Loucy (cell line): ENCODE results near the gene NETO2.

Experiments used
- H2AFZ ChIP-seq: fragments of 200-600 bp; sonication (generic); 2 replicates; pipeline ENCODE4 v1.6.0; 2016; ENCODE audit warnings: antibody characterized with exemption, mild to moderate bottlenecking, low read length, moderate library complexity
- H3F3A ChIP-seq: fragments of 200-600 bp; 2 replicates; pipeline ENCODE4 v1.6.0; 2016; ENCODE audit warnings: antibody characterized with exemption, low read depth, mild to moderate bottlenecking
- H3K27me3 ChIP-seq: fragments of 200-600 bp; sonication (generic); 2 replicates; pipeline ENCODE4 v1.6.1; 2014; ENCODE audit warnings: low read length, mild to moderate bottlenecking; ENCODE audit not compliant: insufficient read depth, poor library complexity, severe bottlenecking
- H3K36me3 ChIP-seq: fragments of 200-600 bp; sonication (generic); 2 replicates; pipeline ENCODE4 v1.6.1; 2016; ENCODE audit warnings: low read length; ENCODE audit not compliant: insufficient read depth
- H3K4me1 ChIP-seq: fragments of 200-600 bp; sonication (generic); 2 replicates; pipeline ENCODE4 v1.5.1; 2014; ENCODE audit warnings: low read length, mild to moderate bottlenecking; ENCODE audit not compliant: insufficient read depth, poor library complexity, severe bottlenecking
- H3K4me2 ChIP-seq: fragments of 200-600 bp; sonication (generic); 2 replicates; pipeline ENCODE4 v1.6.0; 2014; ENCODE audit warnings: antibody characterized with exemption, low read length, low read depth, mild to moderate bottlenecking; ENCODE audit not compliant: poor library complexity, severe bottlenecking
- H3K4me3 ChIP-seq: fragments of 200-600 bp; sonication (generic); 2 replicates; pipeline ENCODE4 v1.5.1; 2014; ENCODE audit warnings: low read length, mild to moderate bottlenecking, mixed read lengths; ENCODE audit not compliant: poor library complexity, severe bottlenecking
- H3K79me2 ChIP-seq: fragments of 200-600 bp; sonication (generic); 2 replicates; pipeline ENCODE4 v1.6.1; 2014; ENCODE audit warnings: low read length; ENCODE audit not compliant: insufficient read depth
- H3K9ac ChIP-seq: fragments of 200-600 bp; sonication (generic); 2 replicates; pipeline ENCODE4 v1.6.0; 2014; ENCODE audit warnings: mild to moderate bottlenecking, low read depth, low read length, moderate library complexity; ENCODE audit not compliant: poor library complexity, severe bottlenecking
- H3K9me2 ChIP-seq: fragments of 200-600 bp; sonication (generic); replicated peaks from 2 replicates; pipeline ENCODE4 v1.6.1; 2016; ENCODE audit warnings: low read depth, low read length, mixed read lengths
- H3K9me3 ChIP-seq: fragments of 200-600 bp; sonication (generic); 2 replicates; pipeline ENCODE4 v1.6.1; 2014; ENCODE audit warnings: mild to moderate bottlenecking, antibody characterized with exemption, low read length, low read depth; ENCODE audit not compliant: insufficient read depth
- H4K20me1 ChIP-seq: fragments of 200-600 bp; sonication (generic); 2 replicates; pipeline ENCODE4 v1.6.0; 2014; ENCODE audit warnings: antibody characterized with exemption, low read length, mild to moderate bottlenecking; ENCODE audit not compliant: insufficient read depth, poor library complexity, severe bottlenecking
- CTCF ChIP-seq: fragments of 200-600 bp; sonication (generic); conservative IDR thresholded peaks from 2 replicates; pipeline ENCODE4 v1.5.1; 2014; ENCODE audit warnings: mild to moderate bottlenecking, antibody characterized with exemption, low read length
- EZH2phosphoT487 ChIP-seq: fragments of 200-600 bp; IDR thresholded peaks from 2 replicates; pipeline ENCODE4 v1.6.1; 2018; ENCODE audit warnings: antibody characterized with exemption, mild to moderate bottlenecking, moderate library complexity, borderline replicate concordance

Gene NETO2

GRCh38 chr16:47029724-47030123 lies 114.0 kb downstream of the NETO2 start:
- Histone ChIP-seq H3K9me3 (no peaks in the 10 kb centered on the region), H3F3A (no peaks in the 10 kb centered on the region), H3K9ac (no peak overlapping the region), H3K36me3 (no peaks in the 10 kb centered on the region), H3K27me3 (no peaks in the 10 kb centered on the region), H3K79me2 (no peaks in the 10 kb centered on the region), H4K20me1 (no peaks in the 10 kb centered on the region), H3K4me1 (no peaks in the 10 kb centered on the region), H3K4me3 (no peak overlapping the region), H2AFZ (no peak overlapping the region), H3K9me2 (no peaks in the 10 kb centered on the region), H3K4me2 (no peak overlapping the region)
- TF ChIP-seq CTCF (no peak), EZH2phosphoT487 (no peak)

- Histone ChIP-seq H3K36me3 (no peaks in the 10 kb centered on the region), H3K9me3 (no peaks in the 10 kb centered on the region), H3K4me3 (no peak overlapping the region), H3K4me2 (no peak overlapping the region), H3K27me3 (no peaks in the 10 kb centered on the region), H3K4me1 (no peaks in the 10 kb centered on the region), H3F3A (no peaks in the 10 kb centered on the region), H3K9ac (no peak overlapping the region), H3K79me2 (no peaks in the 10 kb centered on the region), H4K20me1 (no peaks in the 10 kb centered on the region), H3K9me2 (no peaks in the 10 kb centered on the region), H2AFZ (no peak overlapping the region)
- TF ChIP-seq CTCF, result no peak
- TF ChIP-seq EZH2phosphoT487, result no peak
Measured at GRCh38 chr16:47028767-47029377, 114.9 kb downstream of the NETO2 start.
